Ovary (tissue), 9 donors: Measurements from ENCODE around the gene OR1D5. TPM values are rescaled to one million over a fixed set of nuclear protein-coding genes. Genes with fewer than 3 reads are reported as not detected.

Experiments used
- DNase-seq, 5 donors: peaks; one replicate each; pipeline ENCODE4 v3.0.0-alpha.2; 2019 to 2020
- H3K27ac ChIP-seq, 2 donors: fragments of 200-600 bp; one replicate each; pipeline versions ENCODE4 v1.5.1 to v1.8.0; 2019 to 2022
- H3K27me3 ChIP-seq: fragments of 200-600 bp; one replicate; pipeline ENCODE4 v1.8.0; 2022
- H3K36me3 ChIP-seq: fragments of 200-600 bp; sonication (generic); one replicate; pipeline ENCODE4 v1.5.1; 2019
- H3K4me1 ChIP-seq: one replicate; pipeline ENCODE4 v1.8.1; 2013; ENCODE audit warnings: mild to moderate bottlenecking, moderate library complexity; ENCODE audit not compliant: insufficient read depth
- H3K4me3 ChIP-seq: fragments of 200-600 bp; sonication (generic); one replicate; pipeline ENCODE4 v1.5.1; 2017
- H3K9me3 ChIP-seq, 2 donors: fragments of 200-600 bp in 1 of 2; sonication (generic) in 1 of 2; one replicate each; pipeline versions ENCODE4 v1.5.1 to v1.8.1; 2013 to 2019; ENCODE audit warnings: mild to moderate bottlenecking in 1 of 2, moderate library complexity in 1 of 2
- EP300 ChIP-seq: sonication (generic); formaldehyde crosslinking; IDR thresholded peaks from one replicate; pipeline ENCODE4 v1.6.1; 2017; ENCODE audit warnings: antibody characterized with exemption
- POLR2A ChIP-seq: fragments of 450-650 bp; IDR thresholded peaks from one replicate; pipeline ENCODE4 v1.6.1; 2017; ENCODE audit warnings: antibody characterized with exemption, mild to moderate bottlenecking, moderate library complexity
- WGBS, 3 donors: extraction: QIAGEN DNeasy Blood & Tissue Kit in 1 of 3; methylation state at CpG; one replicate each; pipeline versions ENCODE4 v1.1.5 to v1.1.7; 2013 to 2017; 5-methylcytosine and 5-hydroxymethylcytosine counted together
- intact Hi-C, 4 donors: fragments of 100-400 bp; cut with DNase I; formaldehyde crosslinking; loops; one replicate each; pipeline versions ENCODE4 v1.11.0 to v1.15.1; 2022 to 2023
- polyA plus RNA-seq, 2 donors: library from polyadenylated mRNA; stranded (reverse); fragments of 200-250 nt in 1 of 2; fragments of 350-450 nt in 1 of 2; fragmentation: Illumina TruSeq in 1 of 2; extraction: RNeasy Lipid Tissue Mini Kit (QIAGEN cat#74804) in 1 of 2; gene quantifications; one replicate each; pipeline ENCODE4 v1.2.3, GENCODE V29; 2013 to 2014
- total RNA-seq, 7 donors: library from RNA; depleted of rRNA in 2 of 7; stranded (reverse); fragments of >200 nt in 2 of 7; fragmentation: NEBNext Ultra II Directional in 3 of 7; extraction: Animal tissue kit (Norgen Biotek cat#: 25700) in 3 of 7; gene quantifications; one replicate each; pipeline versions ENCODE4 v1.1.0 to v1.2.4, GENCODE V29; 2016 to 2023
- TF ChIP-seq, protein P1 (sequence below), 3 donors: fragments of 450-650 bp in 2 of 3; fragments of 200-600 bp in 1 of 3; IDR thresholded peaks; one replicate each; pipeline versions ENCODE4 v1.5.1 to v1.8.0; 2016 to 2022; ENCODE audit warnings: antibody characterized with exemption in 3 of 3, mild to moderate bottlenecking in 1 of 3
- donor health status: DM: no; HTN: no; CAD: no; lungs with moderate emphysema.
- donor health status: DM: no; HTN: no; CAD: no.
- donor health status: Bipolar disorder and iron deficiency.
- donor health status: DM: yes; HTN: yes; CAD: no.
- donor health status: DM: no; HTN: no; CAD: no.
- donor health status: DM: yes; HTN: yes; CAD: no.

Gene OR1D5
- total and polyA plus RNA-seq, 9 donors: not detected

DNA sequence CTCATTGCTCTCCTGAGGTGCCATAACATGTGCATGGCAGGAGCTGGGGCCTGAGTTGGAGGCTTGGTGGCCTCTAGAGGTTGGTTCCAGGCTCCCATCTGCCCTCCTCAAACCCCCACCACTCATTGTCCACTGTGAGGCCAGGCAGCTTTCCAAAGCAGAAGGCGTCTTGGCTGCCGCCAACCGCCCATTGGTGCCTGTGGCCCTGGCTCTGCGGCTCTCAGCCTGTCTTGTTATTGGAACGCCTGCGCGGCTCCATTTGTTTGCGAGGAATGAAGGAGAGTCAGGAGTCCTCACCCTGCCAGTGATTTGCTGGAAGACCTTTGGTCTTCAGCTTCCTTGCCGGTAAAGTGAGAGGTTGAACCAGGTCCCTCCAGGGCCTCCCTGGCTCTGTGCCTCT is 43.6 kb downstream of the OR1D5 start:
- no peaks in the 10 kb centered on the region for H3K4me1 ChIP-seq
- no peak overlapping the region for H3K27ac ChIP-seq
- peaks cover 0 to 5% of the 10 kb centered on the region in 2 donors for H3K9me3 ChIP-seq
- 75 to 83% (median 82%) methylated on average over 8 to 9 of the region's 9 CpGs for WGBS, 3 donors
- TF ChIP-seq EP300: no peak
- TF ChIP-seq, protein P1, sequence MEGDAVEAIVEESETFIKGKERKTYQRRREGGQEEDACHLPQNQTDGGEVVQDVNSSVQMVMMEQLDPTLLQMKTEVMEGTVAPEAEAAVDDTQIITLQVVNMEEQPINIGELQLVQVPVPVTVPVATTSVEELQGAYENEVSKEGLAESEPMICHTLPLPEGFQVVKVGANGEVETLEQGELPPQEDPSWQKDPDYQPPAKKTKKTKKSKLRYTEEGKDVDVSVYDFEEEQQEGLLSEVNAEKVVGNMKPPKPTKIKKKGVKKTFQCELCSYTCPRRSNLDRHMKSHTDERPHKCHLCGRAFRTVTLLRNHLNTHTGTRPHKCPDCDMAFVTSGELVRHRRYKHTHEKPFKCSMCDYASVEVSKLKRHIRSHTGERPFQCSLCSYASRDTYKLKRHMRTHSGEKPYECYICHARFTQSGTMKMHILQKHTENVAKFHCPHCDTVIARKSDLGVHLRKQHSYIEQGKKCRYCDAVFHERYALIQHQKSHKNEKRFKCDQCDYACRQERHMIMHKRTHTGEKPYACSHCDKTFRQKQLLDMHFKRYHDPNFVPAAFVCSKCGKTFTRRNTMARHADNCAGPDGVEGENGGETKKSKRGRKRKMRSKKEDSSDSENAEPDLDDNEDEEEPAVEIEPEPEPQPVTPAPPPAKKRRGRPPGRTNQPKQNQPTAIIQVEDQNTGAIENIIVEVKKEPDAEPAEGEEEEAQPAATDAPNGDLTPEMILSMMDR (IDR thresholded peaks at IDR 0.05): no peak
- TF ChIP-seq POLR2A: no peak
- no peak overlapping the region for H3K4me3 ChIP-seq
- intact Hi-C loops: loop anchor here in 2 of 4 donors (10.0 kb wide), 2 partner anchors 165 to 195 kb away; no protein-coding TSS in a partner anchor
- H3K36me3 ChIP-seq: no peaks in the 10 kb centered on the region
- no peak for DNase-seq
- H3K27me3 ChIP-seq: no peaks in the 10 kb centered on the region

DNA sequence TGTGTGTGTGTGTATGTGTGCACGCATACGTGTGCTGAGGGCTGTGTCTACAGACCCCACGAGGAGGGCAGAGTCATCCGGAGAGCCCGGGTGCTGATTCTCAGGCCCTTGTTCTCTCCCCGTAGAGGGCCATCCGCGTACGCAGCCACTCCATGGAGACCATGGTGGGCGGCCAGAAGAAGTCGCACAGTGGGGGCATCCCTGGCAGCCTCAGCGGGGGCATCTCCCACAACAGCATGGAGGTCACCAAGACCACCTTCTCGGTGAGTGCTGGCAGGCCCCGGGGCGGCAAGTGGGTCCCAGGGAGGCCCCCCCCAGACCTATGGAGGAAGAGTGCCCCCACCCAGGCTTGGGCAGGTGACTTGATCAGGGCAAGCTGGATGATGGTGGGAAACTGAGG is 45.5 kb downstream of the OR1D5 start:
- WGBS, 3 donors: 90 to 96% (median 93%) methylated on average over 15 of the region's 15 CpGs
- intact Hi-C loops: loop anchor here in 2 of 4 donors (10.0 kb wide), 2 partner anchors 163 to 193 kb away; no protein-coding TSS in a partner anchor
- peaks cover 0 to 5% of the 10 kb centered on the region in 2 donors for H3K9me3 ChIP-seq
- H3K36me3 ChIP-seq: no peaks in the 10 kb centered on the region
- no peak for DNase-seq
- no peak overlapping the region for H3K4me3 ChIP-seq
- TF ChIP-seq, protein P1 (IDR thresholded peaks at IDR 0.05): no peak
- TF ChIP-seq EP300 (no peak), POLR2A (no peak)
- no peaks in the 10 kb centered on the region for H3K27me3 ChIP-seq
- H3K4me1 ChIP-seq: no peaks in the 10 kb centered on the region
- H3K27ac ChIP-seq: no peak overlapping the region

DNA sequence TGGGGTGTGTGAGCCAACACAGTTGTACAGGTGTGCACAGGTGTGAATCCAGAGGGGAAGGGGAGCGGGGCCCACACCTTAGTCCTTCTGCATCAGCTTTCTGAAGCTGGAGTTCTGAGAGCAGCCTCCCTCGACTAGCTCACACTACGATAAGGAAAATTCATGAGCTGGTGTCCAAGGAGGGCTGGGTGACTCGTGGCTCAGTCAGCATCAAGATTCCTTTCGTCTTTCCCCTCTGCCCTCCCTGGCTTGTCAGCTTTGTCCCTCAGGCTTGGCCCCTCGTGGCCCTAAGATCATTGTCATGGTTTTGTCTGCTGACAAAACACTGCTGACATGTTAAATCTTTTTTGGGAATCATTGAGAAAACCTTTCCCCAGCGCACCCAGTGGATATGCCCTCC is 47.5 kb downstream of the OR1D5 start:
- H3K36me3 ChIP-seq: no peaks in the 10 kb centered on the region
- TF ChIP-seq EP300 (no peak), POLR2A (no peak)
- TF ChIP-seq, protein P1 (IDR thresholded peaks at IDR 0.05): no peak
- no peaks in the 10 kb centered on the region for H3K9me3 ChIP-seq
- intact Hi-C loops: loop anchor here in 3 of 4 donors (2.0 to 10.0 kb wide), 3 partner anchors 161 to 191 kb away; no protein-coding TSS in a partner anchor
- no peak overlapping the region for H3K27ac ChIP-seq
- no peaks in the 10 kb centered on the region for H3K27me3 ChIP-seq
- no peak for DNase-seq
- H3K4me3 ChIP-seq: no peak overlapping the region
- H3K4me1 ChIP-seq: no peaks in the 10 kb centered on the region
- 73 to 80% (median 75%) methylated on average over 7 of the region's 7 CpGs for WGBS, 3 donors

DNA sequence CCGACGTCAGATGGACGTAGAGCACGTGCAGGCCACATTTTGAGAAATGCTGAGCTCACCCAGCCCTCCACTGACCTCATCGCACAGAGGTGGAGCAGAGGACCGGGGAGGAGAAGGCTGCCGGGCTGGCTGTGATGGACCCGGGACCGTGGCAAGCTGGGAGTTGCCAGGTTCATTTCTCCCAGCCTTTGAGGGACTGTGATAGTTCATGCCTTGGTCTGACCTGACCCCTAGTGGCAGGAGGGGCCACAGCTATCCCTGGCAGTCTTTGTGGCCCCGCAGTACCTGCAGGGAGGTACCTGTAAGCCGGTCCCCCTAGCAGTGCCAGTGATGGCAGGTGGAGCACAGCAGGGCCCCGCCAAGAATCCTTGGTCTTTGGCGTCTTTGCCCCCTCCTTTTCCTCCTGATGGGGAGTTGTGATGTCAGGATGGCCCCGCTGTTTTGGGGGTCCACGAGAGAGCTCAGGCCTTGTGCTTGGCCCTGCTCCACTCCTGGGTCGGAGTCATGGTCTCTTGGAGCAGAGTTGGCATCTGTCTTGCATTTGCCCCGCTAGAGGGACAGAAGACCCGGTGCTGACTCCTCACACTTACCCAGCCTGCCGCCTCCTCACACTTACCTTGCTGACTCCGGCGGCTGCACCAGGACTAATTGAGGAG is 50.4 kb downstream of the OR1D5 start:
- intact Hi-C loops: loop anchor here in 3 of 4 donors (5.0 to 10.0 kb wide), 3 partner anchors 158 to 188 kb away; no protein-coding TSS in a partner anchor
- 56 to 60% (median 57%) methylated on average over 20 to 21 of the region's 21 CpGs for WGBS, 3 donors

More for the DNA sequence above, 50.4 kb downstream of the OR1D5 start:
- Histone ChIP-seq H3K36me3 (no peaks in the 10 kb centered on the region), H3K9me3 (no peaks in the 10 kb centered on the region), H3K4me3 (no peak overlapping the region), H3K27me3 (no peaks in the 10 kb centered on the region), H3K27ac (no peak overlapping the region), H3K4me1 (no peaks in the 10 kb centered on the region)
- DNase-seq: peak; percentile 53 to 74 (median 69)
- no peak for TF ChIP-seq EP300
- TF ChIP-seq, protein P1 (IDR thresholded peaks at IDR 0.05): peak; percentile 46 to 65 (median 59)

Other genes starting within 250 kb of the OR1D5 start
- gene OR1D2, start 40.8 kb upstream of the OR1D5 start, total RNA-seq: not detected
- not detected for gene OR1D2, start 40.8 kb upstream of the OR1D5 start, polyA plus RNA-seq
- gene OR1G1, start 63.9 kb upstream of the OR1D5 start, total RNA-seq: not detected
- not detected for gene OR1G1, start 63.9 kb upstream of the OR1D5 start, polyA plus RNA-seq
- not detected for gene OR1A2, start 133.9 kb upstream of the OR1D5 start, total RNA-seq
- gene OR1A2, start 133.9 kb upstream of the OR1D5 start, polyA plus RNA-seq: not detected
- not detected for gene OR1A1, start 144.1 kb upstream of the OR1D5 start, total RNA-seq
- not detected for gene OR1A1, start 144.1 kb upstream of the OR1D5 start, polyA plus RNA-seq
- gene OR3A1, start 234.8 kb upstream of the OR1D5 start, total RNA-seq: under 1 TPM in 3 of 7 donors, not detected in 4; 0.20 to 0.37 (median 0.35) TPM
- gene OR3A1, start 234.8 kb upstream of the OR1D5 start, polyA plus RNA-seq: under 1 TPM in 1 of 2 donors, not detected in 1; 0.21 TPM